GM19324 (cell line): ENCODE measurements around the gene ARHGAP10.

Experiments used
- ATAC-seq: cut with Tn5 transposase; IDR thresholded peaks from one replicate; pipeline ENCODE4 v1.9.1; 2021; ENCODE audit warnings: mild to moderate bottlenecking, moderate library complexity; ENCODE audit not compliant: unreplicated experiment, low FRiP score

Gene ARHGAP10, protein sequence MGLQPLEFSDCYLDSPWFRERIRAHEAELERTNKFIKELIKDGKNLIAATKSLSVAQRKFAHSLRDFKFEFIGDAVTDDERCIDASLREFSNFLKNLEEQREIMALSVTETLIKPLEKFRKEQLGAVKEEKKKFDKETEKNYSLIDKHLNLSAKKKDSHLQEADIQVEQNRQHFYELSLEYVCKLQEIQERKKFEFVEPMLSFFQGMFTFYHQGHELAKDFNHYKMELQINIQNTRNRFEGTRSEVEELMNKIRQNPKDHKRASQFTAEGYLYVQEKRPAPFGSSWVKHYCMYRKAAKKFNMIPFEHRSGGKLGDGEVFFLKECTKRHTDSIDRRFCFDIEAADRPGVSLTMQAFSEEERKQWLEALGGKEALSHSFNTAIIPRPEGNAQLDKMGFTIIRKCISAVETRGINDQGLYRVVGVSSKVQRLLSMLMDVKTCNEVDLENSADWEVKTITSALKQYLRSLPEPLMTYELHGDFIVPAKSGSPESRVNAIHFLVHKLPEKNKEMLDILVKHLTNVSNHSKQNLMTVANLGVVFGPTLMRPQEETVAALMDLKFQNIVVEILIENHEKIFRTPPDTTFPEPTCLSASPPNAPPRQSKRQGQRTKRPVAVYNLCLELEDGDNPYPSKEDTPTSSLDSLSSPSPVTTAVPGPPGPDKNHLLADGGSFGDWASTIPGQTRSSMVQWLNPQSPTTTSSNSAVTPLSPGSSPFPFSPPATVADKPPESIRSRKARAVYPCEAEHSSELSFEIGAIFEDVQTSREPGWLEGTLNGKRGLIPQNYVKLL

DNA sequence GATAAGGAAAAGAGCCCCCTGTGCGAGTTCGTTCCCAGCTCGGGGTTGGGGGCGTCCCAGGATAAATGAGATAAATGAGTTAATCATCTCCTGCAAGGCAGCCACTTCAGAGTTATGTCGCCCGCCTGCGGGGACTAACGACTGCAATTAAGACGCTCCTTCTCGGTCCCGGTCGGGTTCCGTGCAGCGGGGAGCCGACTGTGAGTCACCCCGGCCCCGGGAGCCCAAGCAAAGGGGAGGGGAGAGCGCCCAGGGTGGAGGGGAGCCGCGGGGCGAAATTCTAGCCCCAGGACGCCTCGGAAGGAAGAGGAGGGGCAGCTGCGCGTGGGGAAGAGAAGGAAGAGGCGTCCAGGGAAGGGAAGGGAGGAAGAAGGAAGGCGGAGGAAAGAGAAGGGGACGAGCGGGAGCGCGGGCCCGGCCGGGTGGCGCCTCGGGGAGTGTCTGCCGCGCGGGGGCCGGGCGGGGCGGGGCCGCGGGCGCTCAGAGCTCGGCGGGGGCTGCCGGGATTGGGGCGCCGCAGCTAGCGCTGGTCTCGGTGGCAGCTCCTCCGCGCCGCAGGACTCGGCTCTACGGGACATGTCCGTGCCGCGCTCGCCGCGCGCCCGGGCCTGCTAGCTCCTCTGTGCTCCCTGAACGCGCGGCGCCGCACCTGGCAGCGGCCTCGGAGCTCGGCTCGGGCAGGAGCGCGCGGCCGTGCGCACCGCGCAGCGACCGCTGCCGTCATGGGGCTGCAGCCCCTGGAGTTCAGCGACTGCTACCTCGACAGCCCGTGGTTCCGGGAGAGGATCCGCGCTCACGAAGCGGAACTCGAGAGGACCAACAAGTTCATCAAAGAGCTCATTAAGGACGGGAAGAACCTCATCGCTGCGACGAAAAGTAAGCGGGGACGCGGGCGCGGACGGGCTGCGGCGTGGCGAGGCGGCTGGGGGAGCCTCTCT, at the start of gene ARHGAP10:
Gene ARHGAP10 (plus strand): TSS at position 509 of the 938 bp plus-strand sequence. CDS start 214 bp downstream, at position 723.
- peak; percentile 80 for ATAC-seq

DNA sequence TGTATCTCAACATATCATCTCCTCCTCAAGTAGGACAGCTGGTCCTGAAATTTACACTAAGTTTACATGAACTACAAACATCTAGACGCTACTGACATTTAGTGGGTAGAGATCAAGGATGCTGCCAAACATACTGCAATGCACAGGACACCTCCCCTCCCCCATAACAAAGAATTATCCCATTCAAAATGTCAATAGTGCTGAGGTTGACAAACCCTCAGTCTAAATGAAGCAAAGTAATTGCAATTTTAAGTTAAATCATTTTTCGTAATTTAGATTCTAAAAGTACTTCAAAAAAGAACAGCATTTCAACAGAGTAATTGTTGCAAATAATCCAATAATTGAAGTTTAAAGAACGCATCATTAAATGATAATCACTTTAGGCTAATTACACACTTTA, 49.1 kb upstream of the ARHGAP10 start:
- ATAC-seq = no peak

DNA sequence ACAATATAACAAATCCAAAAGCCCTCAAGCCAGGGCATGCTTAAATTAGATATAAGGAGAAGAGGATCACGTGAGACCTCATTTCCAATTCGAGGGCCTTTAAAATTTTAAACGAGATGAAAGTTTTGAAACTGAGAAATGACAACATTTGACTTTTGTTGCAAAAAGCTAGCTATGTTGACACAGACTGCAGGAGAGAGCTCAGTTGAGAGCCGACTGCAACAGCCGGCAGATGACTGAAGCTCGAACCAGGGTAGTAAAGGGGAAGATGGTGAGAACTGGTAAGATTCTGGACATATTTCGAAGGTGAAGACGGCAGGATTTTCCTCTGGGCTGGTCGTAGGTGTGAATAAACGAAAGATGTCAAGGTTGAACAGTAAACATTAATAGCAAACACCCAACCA, 48.7 kb upstream of the ARHGAP10 start:
- ATAC-seq = no peak

DNA sequence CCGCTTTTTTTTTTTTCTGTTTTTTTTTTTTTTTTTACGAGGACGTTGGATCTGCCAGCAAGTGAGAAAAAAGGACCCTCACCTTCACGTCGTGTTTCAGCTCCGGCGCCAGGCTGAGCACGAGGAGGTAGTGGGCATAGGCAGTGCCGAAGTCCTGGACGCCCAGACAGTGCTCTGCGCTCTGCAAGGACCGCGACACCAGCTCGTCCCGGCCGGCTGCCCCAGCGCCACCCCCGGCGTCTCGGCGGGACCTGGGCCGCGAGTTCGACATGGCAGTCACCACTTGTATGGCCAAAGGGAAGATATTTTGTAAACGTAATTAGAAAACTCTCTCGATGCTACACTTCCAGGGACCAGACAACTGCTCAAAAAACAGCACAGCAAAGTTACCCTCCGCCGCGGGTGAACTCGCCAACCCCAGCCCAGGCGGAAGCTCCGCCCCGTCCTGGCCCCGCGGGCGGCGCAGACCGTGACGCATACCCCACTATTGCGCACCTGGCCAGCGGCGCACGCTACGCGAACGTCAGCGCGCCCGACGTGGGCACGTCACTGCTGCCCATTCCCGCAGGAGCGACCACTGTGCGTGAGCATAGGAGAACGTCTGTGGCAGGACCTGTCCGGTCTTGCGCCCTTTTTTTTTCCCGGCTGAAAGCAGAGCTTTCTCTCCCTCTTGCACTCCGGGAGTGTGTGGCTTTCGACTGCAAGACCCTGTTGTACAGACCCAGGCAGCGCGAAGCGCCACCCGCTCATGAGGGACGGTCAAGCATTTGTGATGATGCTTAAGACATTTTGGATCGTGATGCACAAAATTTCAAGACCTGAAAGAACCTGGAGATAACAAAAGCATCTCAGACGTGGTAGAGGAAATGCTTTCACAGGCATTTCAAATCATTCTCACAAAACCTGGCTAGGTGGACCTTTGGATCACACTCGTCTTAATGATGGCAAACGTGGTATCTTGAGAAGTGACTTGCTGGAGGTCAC, 47.9 kb upstream of the ARHGAP10 start, which contains the start of gene PRMT9:
Gene PRMT9 (minus strand): TSS at position 447 of the 984 bp plus-strand sequence. CDS start 176 bp downstream, at position 271.
- ATAC-seq = peak; percentile 100

DNA sequence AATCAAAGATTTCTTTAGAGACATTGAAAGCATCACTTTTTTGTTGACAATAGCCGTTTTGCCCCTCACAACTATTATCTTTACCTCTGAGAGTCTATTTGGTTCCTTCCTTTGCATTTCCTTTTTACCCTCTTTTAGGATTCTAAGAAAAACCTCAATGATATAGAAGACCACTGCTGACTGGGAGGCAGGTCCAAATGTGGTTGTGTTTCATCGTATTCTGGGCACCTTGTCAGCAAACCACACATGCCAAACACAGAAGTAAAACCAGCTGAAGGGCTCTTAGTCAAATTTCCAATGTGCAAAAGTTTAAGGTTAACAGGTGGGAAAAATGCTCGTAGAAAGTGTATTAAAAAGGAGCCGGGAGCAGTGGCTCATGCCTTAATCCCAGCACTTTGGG, 42.8 kb upstream of the ARHGAP10 start:
- no peak for ATAC-seq

DNA sequence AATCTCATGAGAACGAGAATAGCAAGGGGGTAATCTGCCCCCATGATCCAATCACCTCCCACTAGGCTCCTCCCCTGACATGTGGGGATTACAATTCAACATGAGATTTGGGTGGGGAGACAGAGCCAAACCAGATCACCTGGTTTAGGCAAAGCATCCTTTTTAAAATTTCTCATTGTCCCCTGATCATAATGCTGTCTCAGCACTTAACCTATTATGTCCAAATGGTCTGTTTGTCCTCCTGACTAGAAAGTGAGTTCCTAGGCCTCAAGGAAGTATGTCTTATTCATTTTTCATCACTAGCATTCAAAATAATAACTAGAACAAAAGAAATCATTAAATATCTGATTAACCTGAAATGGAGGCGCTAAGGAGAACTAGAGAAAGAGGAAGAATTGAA, 40.1 kb upstream of the ARHGAP10 start:
- no peak for ATAC-seq

DNA sequence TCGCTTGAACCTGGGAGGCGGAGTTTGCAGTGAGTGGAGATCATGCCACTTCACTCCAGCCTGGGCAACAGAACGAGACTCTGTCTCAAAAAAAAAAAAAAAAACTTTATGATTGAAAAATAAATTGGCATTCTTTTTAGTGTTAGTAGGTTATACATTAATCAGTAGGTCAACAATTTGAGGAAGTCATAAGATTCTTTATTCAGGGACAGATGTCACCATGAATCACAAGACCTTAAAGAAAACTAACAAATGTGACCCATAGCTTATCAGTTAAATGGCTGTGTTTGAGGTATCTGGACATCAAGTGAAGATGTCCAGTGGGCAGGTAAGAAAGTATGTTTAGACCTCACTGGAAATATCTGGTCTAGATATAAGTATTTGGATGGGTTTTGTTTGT, 38.7 kb upstream of the ARHGAP10 start:
- ATAC-seq = no peak

DNA sequence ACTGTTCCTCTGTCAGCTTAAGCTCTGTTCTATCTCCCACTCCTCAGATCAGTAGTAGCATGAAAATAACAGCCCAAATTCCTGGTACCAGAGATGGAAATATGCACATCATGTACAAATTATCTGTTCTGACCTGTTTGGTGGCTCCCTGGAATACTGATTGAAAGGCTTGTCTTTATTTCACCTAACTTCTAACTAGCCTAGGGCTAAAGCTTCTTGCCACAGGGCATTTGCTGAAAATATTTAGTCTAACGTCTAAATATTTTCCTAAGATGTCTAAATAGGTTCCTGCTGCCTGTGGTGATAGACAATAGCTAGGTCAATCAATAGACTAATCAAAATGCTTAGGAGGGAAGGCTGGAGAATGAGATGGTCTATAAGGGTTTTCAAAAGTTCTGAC, 35.0 kb upstream of the ARHGAP10 start:
- ATAC-seq = no peak

DNA sequence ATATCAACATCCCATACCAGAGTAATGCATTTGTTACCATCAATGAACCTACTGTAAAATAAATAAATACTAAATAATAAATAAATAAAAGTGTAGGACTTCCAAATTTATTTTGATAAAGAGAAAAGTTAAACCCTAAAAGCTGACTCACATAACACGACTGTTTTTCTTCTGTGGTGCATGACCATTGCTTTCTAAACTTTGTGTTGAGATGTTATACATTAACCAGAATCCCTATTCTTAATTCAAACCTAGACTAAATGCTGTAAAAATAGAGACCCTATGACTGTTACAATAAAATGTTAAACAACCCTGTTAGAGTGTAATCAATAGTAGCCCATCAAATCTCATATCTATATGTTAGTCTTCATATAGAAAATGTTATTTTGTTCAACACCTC, 27.0 kb upstream of the ARHGAP10 start:
- no peak for ATAC-seq

DNA sequence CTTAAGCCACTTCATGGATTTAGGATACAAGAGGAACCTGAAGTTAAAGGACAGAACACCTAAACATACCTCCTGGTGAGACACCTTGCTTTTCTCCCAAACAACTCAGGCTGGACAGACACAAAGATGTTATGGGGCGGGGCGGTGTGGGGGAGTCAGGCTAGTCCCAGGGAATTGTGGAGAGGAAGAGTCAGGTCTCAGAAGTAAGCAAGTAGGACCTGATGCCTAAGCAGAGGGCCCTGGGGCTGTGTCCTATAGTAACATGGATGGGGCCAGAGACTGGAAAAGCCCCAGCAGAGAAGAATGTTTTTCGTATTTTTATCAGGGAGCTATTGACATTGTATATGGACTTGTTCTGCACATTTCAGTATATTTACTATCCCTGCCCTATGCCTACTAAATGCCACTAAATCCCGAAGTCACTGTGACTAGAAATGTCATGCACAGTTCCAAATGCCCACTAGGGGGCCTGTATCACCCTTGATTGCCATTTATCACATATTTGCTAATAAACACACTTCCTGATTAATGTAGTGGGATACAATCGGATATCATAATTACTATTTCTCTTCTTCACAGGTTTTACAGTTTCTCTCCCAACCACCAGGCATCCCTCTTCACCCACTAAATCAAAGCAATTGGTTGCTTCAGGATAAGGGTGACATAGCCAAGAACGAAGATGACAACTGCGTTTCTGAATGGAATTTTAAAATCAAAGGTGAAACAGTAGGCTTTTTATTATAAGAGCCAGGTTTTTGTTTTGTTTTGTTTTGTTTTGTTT, 23.8 kb upstream of the ARHGAP10 start:
- ATAC-seq = no peak

DNA sequence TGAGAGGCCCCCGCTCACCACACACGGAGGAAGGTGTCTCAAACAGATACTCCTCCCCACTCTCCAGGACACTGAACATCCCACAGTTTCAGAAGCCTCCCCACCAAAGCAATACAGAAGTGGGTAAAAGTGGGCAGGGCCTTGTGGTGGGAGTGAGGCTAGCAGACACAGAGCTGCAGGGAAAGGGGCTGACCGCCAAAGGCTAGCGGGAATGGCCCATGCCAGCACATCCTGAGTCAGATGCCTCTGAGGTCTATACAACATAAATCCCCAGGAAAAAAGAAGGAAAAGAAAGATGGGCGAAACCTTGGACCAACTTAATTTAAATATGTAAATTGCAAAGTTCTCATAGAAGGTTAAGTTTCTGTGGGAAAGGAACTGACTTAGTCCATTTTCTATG, 21.9 kb upstream of the ARHGAP10 start:
- ATAC-seq = no peak

DNA sequence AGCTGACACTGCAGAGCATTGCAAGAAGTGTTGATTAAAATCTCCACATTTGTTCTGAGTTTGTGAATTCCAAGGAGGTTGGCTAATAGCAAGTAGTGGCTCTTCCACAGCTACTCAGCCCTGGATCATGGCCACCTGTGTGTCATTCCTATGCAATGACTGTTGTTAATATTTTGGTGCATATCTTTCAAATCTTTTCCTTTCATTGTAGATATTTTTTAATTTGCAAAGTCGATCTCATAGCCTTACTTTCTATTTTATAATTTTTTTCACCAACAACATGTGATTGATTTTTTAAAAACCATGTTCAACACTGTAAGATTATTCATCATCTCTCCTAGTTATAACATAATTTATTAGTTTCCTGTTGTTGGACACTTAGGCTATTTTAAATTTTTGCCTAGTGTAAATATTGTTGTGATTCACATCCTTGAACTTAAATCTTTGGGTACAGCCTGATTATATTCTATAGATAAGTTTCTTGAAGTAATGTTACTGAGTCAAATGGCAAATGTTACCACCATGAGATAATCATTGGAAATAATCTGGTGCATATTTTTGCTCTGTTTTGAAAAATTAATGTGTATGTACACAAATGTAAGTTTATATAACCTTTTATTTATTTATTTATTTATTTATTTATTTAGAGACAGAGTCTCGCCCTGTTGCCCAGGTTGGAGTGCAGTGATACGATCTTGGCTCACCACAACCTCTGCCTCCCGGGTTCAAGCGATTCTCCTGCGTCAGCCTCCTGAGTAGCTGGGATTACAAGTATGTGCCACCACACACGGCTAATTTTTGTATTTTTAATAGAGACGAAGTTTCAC, 17.1 kb upstream of the ARHGAP10 start:
- no peak for ATAC-seq

DNA sequence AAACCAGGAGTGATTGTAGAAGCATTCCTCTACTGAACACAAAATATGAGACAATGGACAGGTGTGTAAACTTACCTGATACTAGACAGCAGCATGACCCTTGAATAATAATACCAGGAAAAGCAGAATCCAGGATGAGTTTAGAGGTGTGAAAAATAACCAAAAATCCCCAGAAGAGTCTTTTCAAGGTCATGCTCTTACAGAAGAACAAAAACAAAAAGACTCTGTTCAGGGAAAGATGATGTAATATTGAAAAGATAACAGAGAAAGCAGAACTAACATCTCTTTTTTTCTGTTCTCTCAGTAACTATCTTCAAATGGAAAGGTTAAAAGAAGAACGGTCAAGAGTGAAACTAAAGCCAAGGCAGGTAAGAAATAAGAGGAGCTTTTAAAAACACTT, 14.0 kb upstream of the ARHGAP10 start:
- peak; percentile 78 for ATAC-seq

DNA sequence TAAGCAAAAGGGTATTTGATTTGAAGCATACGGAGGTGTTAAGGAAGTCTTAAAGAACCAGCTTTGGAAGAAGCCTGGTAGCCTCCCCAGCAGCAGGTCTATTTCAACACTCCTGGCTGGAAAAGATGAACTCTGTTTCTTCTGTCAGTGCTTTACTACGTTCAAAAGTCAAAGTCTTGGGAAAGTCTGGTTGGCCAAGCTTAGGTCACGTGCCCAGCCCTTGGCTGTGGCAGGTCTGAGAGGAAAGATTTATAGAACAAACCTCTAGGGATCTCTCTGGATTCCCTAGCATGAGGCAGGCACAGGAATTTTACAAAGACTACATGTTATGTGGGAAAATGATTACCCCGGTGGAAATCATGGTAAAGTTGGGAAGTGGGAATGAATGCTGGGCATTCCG, 8.6 kb upstream of the ARHGAP10 start:
- ATAC-seq = no peak

DNA sequence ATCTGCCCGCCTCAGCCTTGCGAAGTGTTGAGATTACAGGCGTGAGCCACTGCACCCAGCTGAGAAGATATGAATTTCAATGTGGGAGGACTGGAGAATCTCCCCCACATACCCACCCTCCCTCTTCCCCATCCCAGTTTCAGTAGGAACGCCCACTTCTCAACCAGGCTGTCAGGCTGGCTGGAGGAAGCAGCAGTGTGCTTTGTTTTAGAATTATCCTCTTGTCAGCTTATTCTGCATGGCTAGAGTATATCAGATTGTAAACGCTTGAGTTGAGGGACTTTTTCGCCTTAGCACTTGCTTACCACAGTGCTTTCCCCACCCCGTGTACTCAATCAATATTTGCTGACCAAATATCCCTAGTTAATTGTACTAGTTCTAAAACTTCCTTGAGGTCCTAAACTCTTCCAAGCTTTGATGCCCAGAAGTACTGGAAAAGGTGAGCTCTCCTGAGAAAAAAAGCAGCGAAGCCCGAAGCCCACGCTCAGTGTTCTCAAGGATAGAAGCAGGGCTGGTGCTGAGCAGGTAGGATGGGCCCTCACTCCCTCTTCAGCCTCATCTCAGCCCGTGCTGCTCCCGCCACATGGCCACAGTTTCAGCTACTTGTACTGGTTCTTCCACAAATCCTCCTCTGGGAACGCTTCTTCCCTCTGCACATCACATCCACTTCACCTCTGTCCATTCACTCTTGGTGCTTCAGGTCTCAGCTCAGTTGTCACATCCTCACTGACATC, 7.3 kb upstream of the ARHGAP10 start:
- ATAC-seq = no peak

DNA sequence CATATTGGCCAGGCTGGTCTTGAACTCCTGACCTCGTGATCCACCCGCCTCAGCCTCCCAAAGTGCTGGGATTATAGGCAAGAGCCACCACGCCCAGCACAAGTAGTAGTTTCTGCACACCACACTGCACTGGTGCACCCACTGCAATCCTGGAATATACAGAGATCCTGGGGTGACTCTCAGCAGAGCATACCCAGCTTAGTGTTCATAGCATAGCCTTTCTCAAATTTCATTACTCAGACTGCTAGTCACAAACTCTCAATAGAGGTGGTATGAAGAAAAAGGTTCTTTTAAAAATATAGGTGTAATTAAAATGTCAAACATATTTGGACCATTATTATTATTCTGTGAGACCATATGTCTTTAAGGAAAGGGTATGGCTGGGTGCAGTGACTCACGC, 6.2 kb upstream of the ARHGAP10 start:
- no peak for ATAC-seq

DNA sequence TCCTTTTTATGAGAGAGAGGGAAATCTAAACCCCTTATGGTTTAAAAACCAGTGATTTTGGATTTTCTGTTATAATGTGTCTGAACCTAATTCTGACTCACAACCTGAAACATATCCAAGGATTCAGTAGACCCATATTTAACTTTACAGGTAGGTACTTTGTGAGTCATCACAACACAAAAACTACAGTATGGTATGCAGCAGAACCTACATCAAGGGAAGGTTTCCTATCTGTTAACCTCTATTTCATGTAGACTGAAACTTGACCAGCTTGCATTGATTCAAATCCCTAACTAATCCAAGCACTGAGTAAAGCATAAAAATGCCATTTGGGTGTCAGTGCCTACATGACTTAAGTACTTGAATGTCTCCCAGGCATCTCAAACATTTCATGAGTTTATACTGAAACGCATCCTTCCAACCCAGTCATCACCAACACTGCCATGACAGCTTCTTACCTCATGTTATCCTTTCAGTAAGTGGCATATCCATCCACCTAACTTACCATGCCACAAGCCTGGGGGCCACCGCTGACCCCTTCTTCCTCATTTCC, 4.3 kb upstream of the ARHGAP10 start:
- no peak for ATAC-seq
